Measurements from ENCODE around the gene RCC2. TPM values are rescaled to one million over a fixed set of nuclear protein-coding genes. Genes with fewer than 3 reads are reported as not detected.

RCC2 gene
- total and polyA plus RNA-seq, 2 donors (not counting 3 experiments of a cell fraction or from before 2014, with no cell fraction given) = 137 to 166 TPM

DNA sequence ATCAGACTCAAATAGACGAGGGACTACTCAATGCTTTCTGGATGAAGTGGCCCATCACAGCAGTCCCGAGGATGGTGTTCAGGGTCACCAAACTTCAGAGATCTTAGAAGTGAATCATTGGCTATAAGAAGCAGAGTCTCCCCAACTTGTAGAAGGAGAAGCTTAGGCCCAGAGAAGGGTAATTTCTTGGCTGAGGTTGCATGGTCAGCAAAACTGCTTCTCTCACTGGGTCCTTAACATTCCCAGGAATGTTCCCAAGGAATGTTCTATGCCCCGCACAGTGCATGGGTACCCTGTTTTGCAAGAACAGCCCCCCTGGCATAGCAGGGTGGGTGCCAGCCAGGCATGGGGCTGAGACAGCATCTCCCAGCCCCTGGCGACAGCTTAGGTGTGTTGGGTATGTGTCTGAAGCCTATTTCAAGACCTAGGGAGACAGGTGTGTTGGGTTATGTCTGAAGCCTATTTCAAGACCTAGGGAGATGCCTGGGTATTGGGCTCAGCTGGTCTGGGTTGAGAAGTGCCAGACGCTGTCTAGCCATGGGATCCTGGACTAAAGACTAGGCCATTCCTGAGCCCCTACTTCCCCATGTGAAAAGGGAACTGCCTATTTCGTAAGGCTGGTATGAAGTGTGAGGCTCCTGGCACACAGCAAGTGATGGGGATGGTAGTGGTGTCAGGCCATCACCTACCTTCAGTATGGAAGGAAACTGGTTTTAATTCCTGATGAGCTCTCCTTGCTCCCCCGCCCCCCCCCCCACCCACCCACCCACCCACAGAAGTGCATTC, 41.4 kb downstream of the RCC2 start:
- DNase-seq (ENCODE audit: low read depth, low spot score) (no peak), FAIRE-seq (no peak)
- Histone ChIP-seq H3K79me2 (ENCODE audit: control insufficient read depth, insufficient read depth, low read length) (no peaks in the 10 kb centered on the region), H3K27me3 (ENCODE audit: control insufficient read depth in 2 of 2, insufficient read depth in 2 of 2, low read length in 2 of 2) (no peaks in the 10 kb centered on the region), H3K9me1 (replicated peaks; ENCODE audit: control insufficient read depth, extremely low read depth, insufficient read depth, low read length) (no peaks in the 10 kb centered on the region), H4K20me1 (replicated peaks; ENCODE audit: control insufficient read depth, extremely low read depth, insufficient read depth, low read length) (no peaks in the 10 kb centered on the region), H3K36me3 (ENCODE audit: control insufficient read depth in 2 of 2, extremely low read depth in 1 of 2, insufficient read depth in 2 of 2, low read length in 2 of 2) (no peaks in the 10 kb centered on the region), H3K9me3 (replicated peaks; ENCODE audit: control insufficient read depth, insufficient read depth, low read length) (no peaks in the 10 kb centered on the region), H3K9ac (replicated peaks; ENCODE audit: extremely low read depth, insufficient read depth, low read length) (no peak overlapping the region), H3K4me1 (ENCODE audit: control insufficient read depth, extremely low read depth, insufficient read depth, low read length) (no peaks in the 10 kb centered on the region), H3K27ac (ENCODE audit: insufficient read depth, low read depth, low read length) (no peak overlapping the region), H3K4me2 (ENCODE audit: insufficient read depth, low read length) (no peak overlapping the region), H3K4me3 (replicated peaks in 1 of 3; ENCODE audit: insufficient read depth in 1 of 3, low read depth in 1 of 3, low read length in 3 of 3) (no peak overlapping the region), H2AFZ (ENCODE audit: low read depth, low read length) (no peak overlapping the region)
- ChIA-PET CTCF (interaction anchor here (0.8 to 1.2 kb wide), 2 partner anchors 110 to 272 kb away, joined by 3 to 4 read pairs; no protein-coding TSS in a partner anchor), POLR2A (no interaction called here)
- dilution Hi-C loops (cut with MboI; ENCODE audit: extremely low pct_ligation_motif_present, low sequenced_read_pairs) = no loop called here
- intact Hi-C loops (cut with micrococcal nuclease) = no loop called here
- no TSS peak for BruUV-seq (replicated peaks)
- TF ChIP-seq, protein P1, sequence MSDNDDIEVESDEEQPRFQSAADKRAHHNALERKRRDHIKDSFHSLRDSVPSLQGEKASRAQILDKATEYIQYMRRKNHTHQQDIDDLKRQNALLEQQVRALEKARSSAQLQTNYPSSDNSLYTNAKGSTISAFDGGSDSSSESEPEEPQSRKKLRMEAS (IDR thresholded peaks at IDR 0.05; ENCODE audit: insufficient read depth, insufficient read length) = no peak
- TF ChIP-seq GATA2 (IDR thresholded peaks at IDR 0.05; ENCODE audit: insufficient read depth, insufficient read length, low read depth, low read length) = no peak
- no peak for TF ChIP-seq POLR2A (IDR thresholded peaks at IDR 0.05; ENCODE audit: low read depth, low read length)
- TF ChIP-seq JUN (IDR thresholded peaks at IDR 0.05; ENCODE audit: borderline replicate concordance, insufficient read depth, insufficient read length, low read depth) = no peak
- TF ChIP-seq, protein P2, sequence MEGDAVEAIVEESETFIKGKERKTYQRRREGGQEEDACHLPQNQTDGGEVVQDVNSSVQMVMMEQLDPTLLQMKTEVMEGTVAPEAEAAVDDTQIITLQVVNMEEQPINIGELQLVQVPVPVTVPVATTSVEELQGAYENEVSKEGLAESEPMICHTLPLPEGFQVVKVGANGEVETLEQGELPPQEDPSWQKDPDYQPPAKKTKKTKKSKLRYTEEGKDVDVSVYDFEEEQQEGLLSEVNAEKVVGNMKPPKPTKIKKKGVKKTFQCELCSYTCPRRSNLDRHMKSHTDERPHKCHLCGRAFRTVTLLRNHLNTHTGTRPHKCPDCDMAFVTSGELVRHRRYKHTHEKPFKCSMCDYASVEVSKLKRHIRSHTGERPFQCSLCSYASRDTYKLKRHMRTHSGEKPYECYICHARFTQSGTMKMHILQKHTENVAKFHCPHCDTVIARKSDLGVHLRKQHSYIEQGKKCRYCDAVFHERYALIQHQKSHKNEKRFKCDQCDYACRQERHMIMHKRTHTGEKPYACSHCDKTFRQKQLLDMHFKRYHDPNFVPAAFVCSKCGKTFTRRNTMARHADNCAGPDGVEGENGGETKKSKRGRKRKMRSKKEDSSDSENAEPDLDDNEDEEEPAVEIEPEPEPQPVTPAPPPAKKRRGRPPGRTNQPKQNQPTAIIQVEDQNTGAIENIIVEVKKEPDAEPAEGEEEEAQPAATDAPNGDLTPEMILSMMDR (IDR thresholded peaks at IDR 0.05; ENCODE audit: extremely low read depth in 1 of 2, insufficient read depth in 1 of 2, low read depth in 1 of 2, low read length in 2 of 2) = no peak
- TF ChIP-seq MYC (IDR thresholded peaks at IDR 0.05; ENCODE audit: low read depth, low read length) = no peak
- TF ChIP-seq FOS (IDR thresholded peaks at IDR 0.05; ENCODE audit: borderline replicate concordance, insufficient read depth, low read length) = no peak
- TF ChIP-seq EZH2 (IDR thresholded peaks at IDR 0.05; ENCODE audit: borderline replicate concordance, low read depth, low read length, severe bottlenecking) = no peak
- no peak for TF ChIP-seq POLR2AphosphoS5 (IDR thresholded peaks at IDR 0.05; ENCODE audit: insufficient read depth, low read depth, low read length)
